Measurements from ENCODE around the gene CBFA2T3.
A peak's percentile ranks its signal among the peaks of the same experiment; 100 is the strongest.

The CBFA2T3 gene

DNA sequence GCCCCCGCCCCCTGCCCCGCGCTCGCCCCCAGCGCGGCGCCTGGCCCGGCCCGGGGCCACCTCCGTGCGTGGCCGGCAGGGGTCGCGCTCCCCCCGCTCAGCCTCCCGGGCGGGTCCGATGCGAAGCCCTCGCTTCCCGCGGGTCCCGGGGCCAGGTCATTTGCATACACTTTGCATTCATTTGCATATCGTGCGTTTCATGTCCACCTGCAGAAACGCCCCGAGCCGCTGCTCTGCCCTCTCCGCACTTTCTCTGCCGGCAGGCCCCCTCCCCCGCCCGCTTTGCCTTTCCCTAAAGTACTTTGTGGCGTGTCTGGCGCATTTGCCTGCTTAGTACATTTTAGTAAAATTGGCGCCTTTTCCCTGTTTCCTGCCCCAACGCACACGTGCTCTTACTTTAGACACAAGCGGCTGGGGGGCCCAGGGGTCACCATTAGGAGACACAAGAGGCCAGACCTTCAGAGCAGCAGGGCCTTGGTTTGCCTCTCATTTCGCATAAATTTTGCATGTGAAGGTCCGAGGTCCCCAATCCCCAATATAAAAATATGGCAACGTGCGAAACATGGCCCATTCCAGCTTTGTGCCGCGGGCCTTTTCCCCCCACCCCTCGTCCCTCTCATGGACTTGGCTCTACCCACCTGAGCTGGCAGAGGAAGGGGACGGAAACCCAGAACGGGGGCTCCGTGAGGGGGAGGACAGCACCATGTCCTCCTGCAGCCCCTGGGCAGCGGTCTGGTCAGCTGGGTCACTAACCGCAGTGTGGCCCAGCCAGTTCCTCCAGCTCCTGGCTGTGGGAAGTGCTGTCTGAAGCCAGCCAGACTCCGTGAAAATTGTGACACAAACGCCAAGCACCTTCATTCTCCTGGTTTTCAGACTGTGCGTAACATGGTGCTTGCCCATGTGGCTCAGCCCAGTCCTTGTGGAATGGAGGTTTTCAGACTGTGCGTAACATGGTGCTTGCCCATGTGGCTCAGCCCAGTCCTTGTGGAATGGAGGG lies 34.8 kb downstream of the CBFA2T3 start:
- peaks cover 14% of the 10 kb centered on the region for H3K4me1 ChIP-seq (ENCODE audit: insufficient read depth, low read length)
- H3K9ac ChIP-seq (ENCODE audit: low read depth, low read length): peak overlapping the region; percentile 32; the same call in 1 of the 2 replicates
- peaks cover 32% of the 10 kb centered on the region for H4K20me1 ChIP-seq (ENCODE audit: insufficient read depth, low read length)
- ATAC-seq (ENCODE audit: insufficient read depth, low read depth) (peak; percentile 81), DNase-seq (peak; percentile 76)
- H3K4me2 ChIP-seq (ENCODE audit: insufficient read depth, low read length): peak overlapping the region; percentile 71
- peaks cover 47% of the 10 kb centered on the region for H3K27me3 ChIP-seq (ENCODE audit: insufficient read depth, low read length, poor library complexity)
- TF ChIP-seq, protein P1, sequence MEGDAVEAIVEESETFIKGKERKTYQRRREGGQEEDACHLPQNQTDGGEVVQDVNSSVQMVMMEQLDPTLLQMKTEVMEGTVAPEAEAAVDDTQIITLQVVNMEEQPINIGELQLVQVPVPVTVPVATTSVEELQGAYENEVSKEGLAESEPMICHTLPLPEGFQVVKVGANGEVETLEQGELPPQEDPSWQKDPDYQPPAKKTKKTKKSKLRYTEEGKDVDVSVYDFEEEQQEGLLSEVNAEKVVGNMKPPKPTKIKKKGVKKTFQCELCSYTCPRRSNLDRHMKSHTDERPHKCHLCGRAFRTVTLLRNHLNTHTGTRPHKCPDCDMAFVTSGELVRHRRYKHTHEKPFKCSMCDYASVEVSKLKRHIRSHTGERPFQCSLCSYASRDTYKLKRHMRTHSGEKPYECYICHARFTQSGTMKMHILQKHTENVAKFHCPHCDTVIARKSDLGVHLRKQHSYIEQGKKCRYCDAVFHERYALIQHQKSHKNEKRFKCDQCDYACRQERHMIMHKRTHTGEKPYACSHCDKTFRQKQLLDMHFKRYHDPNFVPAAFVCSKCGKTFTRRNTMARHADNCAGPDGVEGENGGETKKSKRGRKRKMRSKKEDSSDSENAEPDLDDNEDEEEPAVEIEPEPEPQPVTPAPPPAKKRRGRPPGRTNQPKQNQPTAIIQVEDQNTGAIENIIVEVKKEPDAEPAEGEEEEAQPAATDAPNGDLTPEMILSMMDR (IDR thresholded peaks at IDR 0.05; ENCODE audit: borderline replicate concordance, extremely low read depth, low read length, poor library complexity, severe bottlenecking): peak; percentile 76
- TF ChIP-seq EZH2 (IDR thresholded peaks at IDR 0.05; ENCODE audit: borderline replicate concordance, low read depth, low read length, severe bottlenecking): no peak
- no peak overlapping the region for H3K27ac ChIP-seq (ENCODE audit: low read length)
- H2AFZ ChIP-seq (ENCODE audit: low read depth, low read length): no peak overlapping the region
- H3K79me2 ChIP-seq (ENCODE audit: insufficient read depth, low read length): no peaks in the 10 kb centered on the region
- H3K4me3 ChIP-seq (ENCODE audit: low read depth in 1 of 2, low read length in 2 of 2): peak overlapping the region in 1 of 2 experiments; percentile 51; a peak in 2 of 4 replicates
- H3K36me3 ChIP-seq (ENCODE audit: insufficient read depth, low read length): no peaks in the 10 kb centered on the region
- no peaks in the 10 kb centered on the region for H3K9me3 ChIP-seq (ENCODE audit: insufficient read depth, low read length, severe bottlenecking)

DNA sequence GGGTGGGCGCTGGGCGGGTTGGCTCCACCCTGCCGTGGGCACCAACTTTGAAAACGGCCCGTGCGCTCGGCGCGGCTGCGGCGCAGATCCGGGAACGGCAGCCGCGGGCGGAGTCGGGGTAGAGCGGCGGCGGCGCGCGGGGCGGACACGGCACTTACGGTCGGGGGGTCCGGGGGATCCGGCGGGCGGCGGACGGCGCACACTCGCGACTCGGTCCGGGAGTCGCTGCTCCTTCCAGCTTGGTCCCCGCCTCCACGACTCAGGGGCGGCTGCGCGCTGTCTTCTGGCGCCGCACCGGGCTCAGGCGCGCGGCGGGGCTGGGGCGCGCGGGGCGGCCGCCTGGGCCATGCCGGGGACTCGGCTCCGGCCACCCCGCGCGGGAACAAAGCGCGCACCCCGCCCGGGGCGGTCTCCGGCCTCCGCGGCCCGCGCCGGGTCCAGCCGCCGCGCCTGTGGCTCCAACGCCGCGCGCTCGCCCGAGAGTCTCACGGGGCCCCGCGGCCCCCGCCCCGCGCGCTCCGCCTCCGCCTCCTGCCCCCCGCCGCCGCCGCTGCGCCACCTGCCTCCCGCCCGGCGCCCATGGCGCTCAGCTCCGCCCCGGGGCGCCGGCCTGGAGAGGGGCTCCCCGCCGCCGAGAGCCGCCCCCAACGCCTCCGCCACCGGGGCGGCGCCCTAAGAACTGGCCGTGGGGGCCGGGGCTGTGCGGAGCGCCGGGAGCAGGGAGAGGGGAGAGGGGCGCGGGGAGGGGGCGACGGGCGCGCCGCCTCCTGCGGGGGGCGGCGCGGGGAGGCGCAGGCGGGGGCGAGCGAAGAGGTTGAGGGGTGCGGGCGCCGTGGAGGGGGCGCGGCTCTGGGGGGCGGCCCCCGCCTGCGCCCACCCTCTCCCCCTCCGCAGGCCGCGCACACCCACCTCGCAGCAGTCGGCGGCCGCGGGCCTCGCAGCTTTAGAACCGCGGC lies 35.9 kb downstream of the CBFA2T3 start:
- DNase-seq (peak; percentile 64), ATAC-seq (ENCODE audit: insufficient read depth, low read depth) (peak; percentile 53)
- Histone ChIP-seq H3K4me1 (ENCODE audit: insufficient read depth, low read length) (peaks cover 14% of the 10 kb centered on the region), H2AFZ (ENCODE audit: low read depth, low read length) (no peak overlapping the region; the same call in 1 of the 2 replicates), H3K27ac (ENCODE audit: low read length) (no peak overlapping the region), H3K4me3 (ENCODE audit: low read depth in 1 of 2, low read length in 2 of 2) (peak overlapping the region in 1 of 2 experiments; percentile 50; a peak in 2 of 4 replicates), H3K4me2 (ENCODE audit: insufficient read depth, low read length) (peak overlapping the region; percentile 71), H3K27me3 (ENCODE audit: insufficient read depth, low read length, poor library complexity) (peaks cover 47% of the 10 kb centered on the region), H4K20me1 (ENCODE audit: insufficient read depth, low read length) (peaks cover 38% of the 10 kb centered on the region), H3K79me2 (ENCODE audit: insufficient read depth, low read length) (no peaks in the 10 kb centered on the region), H3K9ac (ENCODE audit: low read depth, low read length) (peak overlapping the region; percentile 46; the same call in 1 of the 2 replicates), H3K36me3 (ENCODE audit: insufficient read depth, low read length) (no peaks in the 10 kb centered on the region), H3K9me3 (ENCODE audit: insufficient read depth, low read length, severe bottlenecking) (no peaks in the 10 kb centered on the region)
- TF ChIP-seq, protein P1 (IDR thresholded peaks at IDR 0.05; ENCODE audit: borderline replicate concordance, extremely low read depth, low read length, poor library complexity, severe bottlenecking): no peak
- TF ChIP-seq EZH2 (IDR thresholded peaks at IDR 0.05; ENCODE audit: borderline replicate concordance, low read depth, low read length, severe bottlenecking): peak; percentile 92

DNA sequence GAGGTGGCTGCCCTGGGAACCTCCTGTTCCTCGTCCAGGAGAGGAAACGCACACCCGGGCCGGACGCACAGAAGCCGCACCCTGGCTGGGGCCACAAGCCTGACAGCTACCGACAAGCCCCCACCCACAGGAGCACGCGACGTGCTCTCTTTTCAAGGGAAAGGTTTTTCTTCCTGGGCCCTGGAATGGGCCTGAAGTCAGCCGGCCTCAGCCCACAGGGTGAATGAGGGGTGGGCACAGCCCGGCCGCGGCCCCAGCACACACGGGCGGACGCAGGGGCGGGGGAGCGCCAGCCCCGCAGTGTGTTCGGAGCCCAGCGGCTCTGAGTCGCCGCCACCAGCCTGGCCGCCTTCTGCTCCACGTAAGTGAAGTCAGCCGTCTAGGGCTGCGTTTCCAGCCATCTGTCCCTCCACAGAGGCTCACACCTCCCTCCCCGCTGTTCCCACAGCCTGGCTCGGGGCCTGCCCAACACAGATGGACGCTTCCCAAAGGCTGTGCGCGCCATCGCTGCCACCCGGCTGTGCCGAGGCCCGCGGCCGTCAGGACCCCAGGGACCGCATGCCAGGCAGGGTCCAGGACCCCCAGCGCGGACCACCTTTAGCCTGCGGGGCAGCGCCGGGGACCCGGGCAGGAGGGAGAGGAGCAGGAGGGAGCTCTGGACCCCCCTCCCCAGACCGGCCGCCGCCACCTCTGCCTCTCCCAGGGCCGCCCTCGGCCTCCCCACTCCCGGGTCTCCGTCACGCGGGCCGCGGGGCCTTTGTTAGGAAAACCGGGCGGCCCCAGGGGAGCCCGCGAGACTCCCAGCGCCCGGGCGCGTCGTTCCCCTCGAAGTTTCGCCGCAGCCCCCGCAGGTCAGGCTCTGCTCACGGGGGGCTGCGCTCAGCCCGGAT lies 36.8 kb downstream of the CBFA2T3 start:
- peak overlapping the region; percentile 46; the same call in 1 of the 2 replicates for H3K9ac ChIP-seq (ENCODE audit: low read depth, low read length)
- H3K27ac ChIP-seq (ENCODE audit: low read length): no peak overlapping the region
- peak; percentile 18 for ATAC-seq (ENCODE audit: insufficient read depth, low read depth)
- H3K4me2 ChIP-seq (ENCODE audit: insufficient read depth, low read length): peak overlapping the region; percentile 71
- no peak for DNase-seq
- H3K27me3 ChIP-seq (ENCODE audit: insufficient read depth, low read length, poor library complexity): peaks cover 47% of the 10 kb centered on the region
- H3K9me3 ChIP-seq (ENCODE audit: insufficient read depth, low read length, severe bottlenecking): no peaks in the 10 kb centered on the region
- peak; percentile 99 for TF ChIP-seq EZH2 (IDR thresholded peaks at IDR 0.05; ENCODE audit: borderline replicate concordance, low read depth, low read length, severe bottlenecking)
- TF ChIP-seq, protein P1 (IDR thresholded peaks at IDR 0.05; ENCODE audit: borderline replicate concordance, extremely low read depth, low read length, poor library complexity, severe bottlenecking): no peak
- H2AFZ ChIP-seq (ENCODE audit: low read depth, low read length): no peak overlapping the region; the same call in 1 of the 2 replicates
- no peaks in the 10 kb centered on the region for H3K79me2 ChIP-seq (ENCODE audit: insufficient read depth, low read length)
- peak overlapping the region in 1 of 2 experiments; percentile 50; a peak in 2 of 4 replicates for H3K4me3 ChIP-seq (ENCODE audit: low read depth in 1 of 2, low read length in 2 of 2)
- H3K36me3 ChIP-seq (ENCODE audit: insufficient read depth, low read length): no peaks in the 10 kb centered on the region
- H4K20me1 ChIP-seq (ENCODE audit: insufficient read depth, low read length): peaks cover 42% of the 10 kb centered on the region
- peaks cover 14% of the 10 kb centered on the region for H3K4me1 ChIP-seq (ENCODE audit: insufficient read depth, low read length)

Measured in DND-41 (cell line).